HG03565 (cell line): ENCODE measurements around the gene TUBA1B.
"Not testable (repeated sequence)": the region's sequence is repeated elsewhere in the genome, so short reads cannot be mapped to it uniquely, and the experiment has no call there.

Experiments
- ATAC-seq: cut with Tn5 transposase; IDR thresholded peaks from one replicate; pipeline ENCODE4 v1.9.1; 2021; ENCODE audit warnings: mild to moderate bottlenecking, moderate library complexity; ENCODE audit not compliant: unreplicated experiment

The TUBA1B gene

DNA sequence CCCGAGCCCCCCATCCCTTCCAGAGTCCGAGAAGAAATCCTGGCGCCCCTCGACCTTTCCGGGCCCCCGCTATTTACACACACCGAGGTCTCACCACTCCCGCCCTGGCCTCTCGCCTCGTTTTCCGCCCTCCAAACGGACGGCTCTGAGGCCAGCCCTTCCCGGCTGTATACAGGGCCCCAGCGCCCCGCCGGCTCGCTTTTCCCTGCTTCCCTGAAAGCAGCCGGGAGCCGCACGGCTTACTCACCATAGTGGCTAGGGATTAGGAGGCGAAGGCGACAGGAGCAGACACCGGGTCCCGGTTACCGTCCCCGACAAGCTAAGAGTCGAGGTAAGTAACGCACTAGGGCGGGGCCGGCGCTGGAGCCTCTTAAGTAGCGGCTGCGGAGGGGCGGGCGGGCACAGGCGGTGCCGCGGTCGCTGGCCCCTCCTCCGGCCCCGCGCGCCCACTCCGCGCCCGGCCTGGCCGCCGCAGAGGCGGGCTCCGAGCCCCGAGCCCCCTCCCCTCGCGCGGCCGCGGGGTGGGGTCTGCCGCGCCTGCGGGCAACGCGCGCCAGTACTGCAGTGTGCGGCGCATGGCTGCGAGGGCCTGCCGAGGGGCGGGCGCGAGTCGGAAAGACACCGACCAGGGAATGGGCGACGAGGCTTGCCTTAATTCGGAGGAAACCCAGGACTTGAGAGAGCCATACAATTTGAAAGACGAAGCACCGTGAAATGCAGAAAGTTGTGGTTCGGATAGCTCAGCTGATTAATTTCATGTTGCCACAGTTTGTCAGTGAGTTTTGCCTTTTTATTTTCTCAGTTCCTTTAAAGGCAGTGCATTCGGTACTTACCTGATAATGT lies at the start of gene TUBA1B:
TUBA1B (minus strand) TSS at position 345 of the 843 bp plus-strand sequence; CDS start at position 250, 95 bp downstream.
- peak; percentile 54 for ATAC-seq

DNA sequence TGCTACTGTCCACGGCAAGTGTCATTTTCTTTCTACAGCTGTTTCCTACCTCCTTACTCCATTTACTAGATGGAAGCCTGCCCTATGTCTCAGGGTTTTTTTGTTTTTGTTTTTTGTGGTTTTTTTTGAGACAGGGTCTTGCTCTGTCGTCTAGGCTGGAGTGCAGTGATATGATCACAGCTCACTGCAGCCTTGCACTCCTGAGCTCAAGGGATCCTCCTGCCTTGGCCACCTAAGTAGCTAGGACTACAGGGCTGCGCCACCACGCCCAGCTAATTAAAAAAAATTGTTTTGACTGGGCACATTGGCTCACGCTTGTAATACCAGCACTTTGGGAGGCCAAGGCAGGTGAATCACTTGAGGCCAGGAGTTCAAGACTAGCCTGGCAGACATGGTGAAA lies 43.0 kb upstream of the TUBA1B start:
- no peak for ATAC-seq

- ATAC-seq: no peak
These were observed 39.7 kb upstream of the TUBA1B start for GRCh38 chr12:49170924-49171323.

DNA sequence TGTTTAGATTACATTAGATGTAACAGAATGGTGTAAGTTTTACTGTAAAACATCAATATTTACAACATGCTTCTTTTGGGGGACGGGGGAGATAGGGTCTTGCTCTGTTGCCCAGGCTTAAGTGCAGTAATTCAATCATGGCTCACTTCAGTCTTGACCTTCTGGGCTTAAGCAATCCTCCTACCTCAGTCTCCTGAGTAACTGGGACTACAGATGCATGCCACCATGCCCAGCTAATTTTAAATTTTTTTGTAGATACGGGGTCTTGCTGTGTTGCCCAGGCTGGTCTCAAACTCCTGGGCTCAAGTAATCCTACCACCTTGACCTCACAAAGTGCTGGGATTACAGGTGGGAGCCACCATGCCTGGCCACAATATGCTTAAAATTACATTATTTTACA lies 33.9 kb upstream of the TUBA1B start:
- no peak for ATAC-seq

DNA sequence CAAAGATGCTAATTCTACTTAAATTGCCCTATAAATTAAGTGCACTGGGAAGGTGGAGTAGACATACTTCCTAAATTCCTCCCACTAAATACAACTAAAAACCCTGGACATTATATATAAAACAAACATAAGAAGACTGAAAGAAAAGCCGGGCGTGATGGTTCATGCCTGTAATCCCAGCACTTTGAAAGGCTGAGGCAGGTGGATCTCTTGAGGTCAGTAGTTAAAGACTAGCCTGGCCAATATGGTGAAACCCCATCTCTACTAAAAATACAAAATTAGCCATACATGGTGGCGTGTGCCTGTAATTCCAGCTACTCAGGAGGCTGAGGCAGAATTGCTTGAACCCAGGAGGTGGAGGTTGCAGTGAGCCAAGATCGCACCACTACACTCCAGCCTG lies 30.7 kb upstream of the TUBA1B start:
- not testable (repeated sequence) for ATAC-seq

DNA sequence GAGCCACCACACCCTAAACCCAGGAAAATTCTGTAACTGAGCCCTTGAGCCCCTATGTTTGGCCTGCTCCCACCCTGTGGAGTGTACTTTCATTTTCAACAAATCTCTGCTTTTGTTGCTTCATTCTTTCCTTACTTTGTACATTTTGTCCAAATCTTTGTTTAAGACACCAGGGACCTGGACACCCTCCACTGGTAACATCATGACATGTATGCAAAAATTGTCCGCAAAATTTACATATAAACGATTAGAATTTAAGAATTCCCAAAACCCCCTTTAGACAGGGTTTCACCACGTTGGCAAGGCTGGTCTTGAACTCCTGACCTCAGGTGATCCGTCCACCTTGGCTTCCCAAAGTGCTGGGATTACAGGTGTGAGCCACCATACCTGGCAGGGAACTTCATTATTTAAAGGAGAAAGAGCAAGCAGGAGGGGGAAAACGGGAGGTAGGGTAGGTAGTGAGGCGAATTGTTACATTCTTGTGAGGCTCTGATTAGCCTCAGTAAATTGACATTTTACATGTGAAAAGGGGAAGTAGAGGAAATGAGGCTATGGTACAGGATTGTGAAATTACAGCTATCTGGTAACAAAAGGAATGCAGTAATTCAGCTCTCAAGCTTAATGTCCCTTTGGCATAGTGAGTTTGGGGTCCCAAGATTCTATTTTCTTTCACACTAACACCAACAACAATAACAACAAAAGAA lies 30.0 kb upstream of the TUBA1B start:
- no peak for ATAC-seq

GRCh38 chr12:49160399-49160798 lies 29.2 kb upstream of the TUBA1B start:
- ATAC-seq: no peak

GRCh38 chr12:49154221-49154620 lies 23.0 kb upstream of the TUBA1B start:
- no peak for ATAC-seq

DNA sequence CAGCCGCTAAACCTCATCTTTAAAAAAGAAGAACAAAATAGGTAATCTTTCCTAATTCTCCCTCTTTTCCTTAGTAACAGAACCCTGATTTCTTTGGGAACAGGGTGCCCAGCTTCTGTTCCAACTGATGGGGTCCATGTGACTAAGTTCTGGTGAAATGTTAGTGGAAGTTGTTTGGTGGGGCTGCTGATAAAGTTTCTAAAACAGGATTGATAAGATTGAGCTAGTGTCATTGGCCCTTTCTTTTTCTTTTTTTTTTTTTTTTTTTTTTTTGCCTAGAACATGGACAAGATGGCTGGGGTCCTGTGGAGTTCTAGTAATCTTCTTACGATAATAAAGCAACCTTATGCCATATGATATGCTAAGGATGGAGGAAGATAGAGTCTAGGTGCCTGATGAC lies 16.2 kb upstream of the TUBA1B start:
- ATAC-seq: no peak

GRCh38 chr12:49146406-49146805 lies 15.2 kb upstream of the TUBA1B start:
- no peak for ATAC-seq

DNA sequence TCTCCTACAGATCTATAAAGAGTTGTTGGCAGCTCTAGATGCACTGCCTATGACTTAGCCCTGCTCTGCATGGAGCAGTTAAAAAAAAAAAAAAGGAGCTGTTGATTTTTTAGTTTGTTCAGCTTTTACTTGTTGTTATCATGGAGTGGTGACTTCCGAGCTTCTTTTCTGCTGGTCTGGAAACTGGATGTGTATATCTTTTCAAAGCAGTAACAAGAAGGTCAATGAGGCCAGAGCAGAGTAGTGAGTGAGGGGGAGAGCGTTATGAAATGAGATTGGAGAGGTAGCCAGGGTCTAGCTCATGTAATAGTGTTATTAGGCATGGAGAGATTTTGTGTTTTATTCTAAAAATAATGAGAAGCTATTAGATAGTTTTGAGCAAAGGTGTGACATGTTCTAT lies 13.2 kb upstream of the TUBA1B start:
- no peak for ATAC-seq

- ATAC-seq: no peak
These were observed 7.8 kb upstream of the TUBA1B start for GRCh38 chr12:49138999-49139398.

- no peak for ATAC-seq
These were observed 7.4 kb upstream of the TUBA1B start for GRCh38 chr12:49138587-49138986.

- no peak for ATAC-seq
These were observed 6.3 kb upstream of the TUBA1B start for GRCh38 chr12:49137476-49137875.

DNA sequence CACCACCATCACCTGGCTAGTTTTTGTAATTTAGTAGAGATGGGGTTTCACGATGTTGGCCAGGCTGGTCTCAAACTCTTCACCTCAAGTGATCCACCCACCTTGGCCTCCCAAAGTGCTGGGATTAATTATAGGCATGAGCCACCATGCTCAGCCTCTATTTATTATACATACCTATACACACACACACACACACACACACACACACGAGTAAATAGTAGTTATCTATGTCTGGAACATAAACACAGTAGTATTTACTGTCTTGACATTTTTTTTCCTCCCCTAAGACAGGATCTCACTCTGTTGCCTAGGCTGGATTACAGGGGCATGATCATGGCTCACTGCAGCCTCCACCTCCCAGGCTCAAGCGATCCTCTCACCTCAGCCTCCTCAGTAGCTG lies 5.8 kb upstream of the TUBA1B start:
- not testable (repeated sequence) for ATAC-seq

GRCh38 chr12:49133590-49133989 lies 2.4 kb upstream of the TUBA1B start:
- no peak for ATAC-seq

DNA sequence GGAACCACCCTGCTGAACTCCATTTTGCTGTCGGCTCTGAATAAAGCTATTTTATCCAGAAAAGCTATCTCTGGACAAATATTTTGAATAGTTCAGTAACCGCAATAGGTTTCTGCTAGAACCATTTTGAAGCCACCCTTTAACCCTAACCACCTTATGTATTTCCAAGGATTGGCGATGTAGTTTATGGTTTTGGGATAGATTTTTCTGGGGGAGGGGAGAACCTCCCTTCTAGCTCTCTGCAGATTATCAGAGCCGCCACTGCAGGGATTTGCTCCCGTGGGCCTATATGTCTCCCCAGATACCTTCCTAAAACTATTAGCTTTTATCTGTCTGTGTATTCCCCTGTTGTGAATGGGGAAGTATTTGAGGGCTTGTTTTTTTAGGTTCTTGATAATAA lies 1.8 kb upstream of the TUBA1B start:
- ATAC-seq: no peak

DNA sequence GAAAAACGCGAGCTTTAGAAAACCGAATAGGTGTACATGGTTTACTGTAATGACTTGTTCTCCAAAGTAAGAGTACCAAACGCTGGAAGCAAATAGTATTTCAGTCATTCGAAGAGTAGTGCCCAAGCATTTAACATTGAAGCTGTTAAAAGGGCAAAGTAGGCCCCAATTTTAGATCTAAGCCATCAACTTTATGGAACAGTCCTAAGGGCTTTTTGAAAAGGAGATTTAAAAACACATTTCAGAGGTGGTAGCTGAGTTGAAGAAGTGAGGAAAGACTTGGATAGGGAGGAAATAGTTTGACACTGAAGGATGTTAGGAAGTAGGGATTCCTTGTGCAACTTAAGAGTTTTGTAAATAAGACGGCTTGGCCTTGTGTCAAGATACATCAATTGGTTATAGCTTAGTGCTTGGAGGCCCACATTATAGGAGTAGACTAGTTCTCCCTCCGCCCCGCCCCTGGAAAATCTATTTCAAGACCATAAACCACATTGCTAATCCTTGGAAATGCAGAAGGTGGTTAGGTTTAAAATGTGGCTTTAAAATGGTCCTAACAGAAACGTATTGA lies 783 bp upstream of the TUBA1B start:
- ATAC-seq: no peak

DNA sequence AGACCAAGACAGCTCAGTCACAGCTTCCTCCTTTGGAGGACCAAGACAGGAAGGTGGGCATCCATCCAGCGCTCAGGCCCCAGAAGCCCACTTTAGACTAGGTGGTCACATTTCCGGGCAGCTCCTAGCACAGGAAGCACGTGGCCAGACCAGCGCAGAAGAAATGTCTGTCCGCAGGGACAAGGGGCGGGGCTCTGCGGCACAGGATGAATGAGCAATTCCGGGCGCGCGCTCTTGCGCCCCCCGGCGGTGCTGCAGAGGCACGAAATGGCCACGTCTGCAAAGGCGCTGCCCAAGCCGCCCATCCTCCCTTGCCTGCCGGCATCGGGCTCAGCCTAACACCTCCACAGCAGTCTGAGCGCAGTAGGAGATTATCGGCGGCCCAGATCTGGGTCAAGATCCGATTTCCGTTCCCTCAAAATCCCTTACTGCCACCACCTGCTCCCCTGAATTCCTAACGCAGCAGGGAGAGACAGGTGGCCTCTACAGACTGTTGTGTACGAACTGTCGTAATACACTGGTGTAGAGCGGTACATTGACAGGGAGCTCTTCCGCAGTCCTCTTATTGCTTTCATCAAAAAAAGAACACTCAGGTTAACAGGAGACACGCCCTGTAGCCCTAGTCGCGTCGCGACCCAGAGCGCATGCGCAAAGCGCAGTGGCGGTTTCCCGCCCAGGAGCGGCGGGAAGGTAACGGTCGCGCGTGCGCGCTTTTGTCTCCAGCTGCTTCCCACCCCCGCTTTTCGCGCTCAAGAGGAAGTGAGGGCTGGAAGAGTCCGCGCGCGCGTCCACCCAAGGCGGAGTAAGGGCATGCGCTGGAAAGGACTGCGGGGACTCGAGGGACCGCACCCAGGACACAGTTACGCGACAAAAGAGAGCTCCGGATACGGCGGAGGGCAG lies 794 bp downstream of the TUBA1B start:
- peak; percentile 38 for ATAC-seq

DNA sequence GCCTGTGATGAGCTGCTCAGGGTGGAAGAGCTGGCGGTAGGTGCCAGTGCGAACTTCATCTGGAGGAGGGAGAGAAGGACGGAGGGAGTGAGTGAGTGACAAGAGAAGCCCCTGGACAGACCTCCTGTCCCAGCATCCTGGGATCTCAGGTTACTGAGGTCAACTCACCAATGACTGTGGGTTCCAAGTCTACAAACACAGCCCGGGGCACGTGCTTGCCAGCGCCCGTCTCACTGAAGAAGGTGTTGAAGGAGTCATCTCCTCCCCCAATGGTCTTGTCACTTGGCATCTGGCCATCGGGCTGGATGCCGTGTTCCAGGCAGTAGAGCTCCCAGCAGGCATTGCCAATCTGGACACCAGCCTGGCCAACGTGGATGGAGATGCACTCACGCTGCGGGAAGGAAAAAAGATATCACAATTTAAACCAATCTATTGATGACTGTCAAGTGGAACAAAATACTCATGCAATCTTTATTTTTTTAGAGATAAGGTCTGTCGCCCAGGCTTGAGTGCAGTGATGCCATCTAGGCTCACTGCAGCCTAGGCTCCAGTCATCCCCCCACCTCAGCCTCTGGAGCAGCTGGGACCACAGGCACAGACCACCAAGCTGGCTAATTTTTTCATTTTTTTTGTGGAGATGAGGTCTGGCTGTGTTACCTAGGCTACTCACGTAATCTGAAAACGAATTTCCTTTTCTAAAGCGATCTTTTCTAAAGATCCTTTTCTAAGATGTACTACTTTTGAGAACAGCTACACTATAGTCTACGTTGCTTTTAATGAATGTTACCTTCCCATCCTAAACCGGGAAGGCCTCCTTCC lies 1.7 kb downstream of the TUBA1B start:
- no peak for ATAC-seq
